22Rv1 (cell line): Measurements from ENCODE around the gene NRXN3.

Experiments used
- CTCF ChIP-seq: fragments of 450-650 bp; IDR thresholded peaks from 2 replicates; pipeline ENCODE4 v1.5.1; 2017; ENCODE audit warnings: mild to moderate bottlenecking
- ZFX ChIP-seq: fragments of 450-650 bp; IDR thresholded peaks from 2 replicates; pipeline ENCODE4 v1.6.1; 2017; ENCODE audit warnings: antibody characterized with exemption, borderline replicate concordance

- no peak for TF ChIP-seq CTCF
- TF ChIP-seq ZFX, result no peak
Measured at GRCh38 chr14:78519863-78520262, 349.7 kb downstream of the NRXN3 start.
